Spinal cord (tissue), 10 donors: Measurements from ENCODE around the gene APIP. TPM values are rescaled to one million over a fixed set of nuclear protein-coding genes. Genes with fewer than 3 reads are reported as not detected.

Experiments
- DNase-seq, 6 donors: peaks; one replicate each; pipeline versions ENCODE4 v3.0.0 to v3.0.0-alpha.2; 2013 to 2015; ENCODE audit warnings: low spot score in 6 of 6, low read depth in 4 of 6
- H3K27ac ChIP-seq: one replicate; pipeline ENCODE4 v1.5.1; 2013; ENCODE audit warnings: low read depth, low read length, control low read depth
- H3K27me3 ChIP-seq: one replicate; pipeline ENCODE4 v1.6.1; 2013; ENCODE audit warnings: low read length; ENCODE audit not compliant: control insufficient read depth, insufficient read depth
- H3K36me3 ChIP-seq: one replicate; pipeline ENCODE4 v1.6.1; 2013; ENCODE audit warnings: low read length; ENCODE audit not compliant: control insufficient read depth, insufficient read depth
- H3K4me1 ChIP-seq: one replicate; pipeline ENCODE4 v1.6.1; 2013; ENCODE audit warnings: low read length; ENCODE audit not compliant: control insufficient read depth, insufficient read depth
- H3K4me3 ChIP-seq: one replicate; pipeline ENCODE4 v1.5.1; 2013; ENCODE audit warnings: low read depth, low read length, control low read depth
- H3K9me3 ChIP-seq: one replicate; pipeline ENCODE4 v1.6.1; 2013; ENCODE audit warnings: low read length; ENCODE audit not compliant: control insufficient read depth, insufficient read depth
- WGBS: methylation state at CpG from one replicate; pipeline ENCODE4 v1.1.5; 2013; ENCODE audit warnings: missing lambda C conversion rate; ENCODE audit not compliant: insufficient coverage; 5-methylcytosine and 5-hydroxymethylcytosine counted together
- long read RNA-seq, 4 donors: transcript quantifications; one replicate each; lab custom pipeline, GENCODE V29; 2026
- polyA plus RNA-seq, 2 donors: library from polyadenylated mRNA; unstranded; fragments of 120-200 nt; gene quantifications; one replicate each; pipeline ENCODE4 v1.2.1, GENCODE V29; 2013; ENCODE audit not compliant: insufficient read length in 2 of 2
- total RNA-seq, 2 donors: library from RNA; depleted of rRNA in 1 of 2; stranded (reverse); fragments of 120-200 nt in 1 of 2; fragments of >200 nt in 1 of 2; gene quantifications; one replicate each; pipeline versions ENCODE4 v1.2.3 to v1.2.4, GENCODE V29; 2013 to 2014
- donor health status: healthy.

APIP gene
- total RNA-seq (10 to 100 TPM; 24.2 to 36.7 TPM), polyA plus RNA-seq (10 to 100 TPM; 28.4 to 43.1 TPM)
- long read RNA-seq, donor 1, transcript APIP-202 (6 exons, 1,042 nt) = minor isoform, 7 of 26 reads
- long read RNA-seq, donor 1, transcript APIP-201 (7 exons, 1,366 nt) = major isoform, 12 of 26 reads
- long read RNA-seq, donor 1, partial matches to known transcripts = 7 of 26 reads
- long read RNA-seq, donor 1, other reads (novel, unspliced or antisense) = 0 of 26 reads
- long read RNA-seq, donor 2, transcript APIP-202 (6 exons, 1,042 nt) = major isoform, 5 of 6 reads
- long read RNA-seq, donor 2, partial matches to known transcripts = 0 of 6 reads
- long read RNA-seq, donor 2, other reads (novel, unspliced or antisense) = 0 of 6 reads
- long read RNA-seq, donor 3, partial matches to known transcripts = 0 of 6 reads
- long read RNA-seq, donor 3, other reads (novel, unspliced or antisense) = 5 of 6 reads
- long read RNA-seq, donor 4, transcript APIP-201 (7 exons, 1,366 nt) = major isoform, 31 of 47 reads
- long read RNA-seq, donor 4, partial matches to known transcripts = 16 of 47 reads
- long read RNA-seq, donor 4, other reads (novel, unspliced or antisense) = 0 of 47 reads

GRCh38 chr11:34916015-34916842, at the start of gene APIP, which contains the start of gene PDHX:
Gene APIP, minus strand, starts transcription at chr11:34916379. Its CDS starts 95 bp downstream, at chr11:34916284.
Gene PDHX, plus strand, starts transcription at chr11:34916618. Its CDS starts 38 bp downstream, at chr11:34916656.
- Histone ChIP-seq H3K36me3 (no peaks in the 10 kb centered on the region), H3K27ac (peak within 1 kb of the TSS; percentile 97), H3K4me1 (peaks cover 6% of the 10 kb centered on the region), H3K9me3 (no peaks in the 10 kb centered on the region), H3K27me3 (no peaks in the 10 kb centered on the region), H3K4me3 (peak within 1 kb of the TSS; percentile 97)
- WGBS = under 1% methylated on average over 79 of the region's 79 CpGs
- DNase-seq = peak; percentile 87 to 99 (median 96)

- H3K9me3 ChIP-seq = no peaks in the 10 kb centered on the region
- WGBS = 93% methylated on average over 1 of the region's 3 CpGs
- DNase-seq = no peak
- H3K27ac ChIP-seq = no peak overlapping the region
- H3K36me3 ChIP-seq = peaks cover 7% of the 10 kb centered on the region
- H3K4me1 ChIP-seq = no peaks in the 10 kb centered on the region
- H3K27me3 ChIP-seq = no peaks in the 10 kb centered on the region
- H3K4me3 ChIP-seq = no peak overlapping the region
These were observed 48.6 kb upstream of the APIP start for GRCh38 chr11:34964610-34965331.

DNA sequence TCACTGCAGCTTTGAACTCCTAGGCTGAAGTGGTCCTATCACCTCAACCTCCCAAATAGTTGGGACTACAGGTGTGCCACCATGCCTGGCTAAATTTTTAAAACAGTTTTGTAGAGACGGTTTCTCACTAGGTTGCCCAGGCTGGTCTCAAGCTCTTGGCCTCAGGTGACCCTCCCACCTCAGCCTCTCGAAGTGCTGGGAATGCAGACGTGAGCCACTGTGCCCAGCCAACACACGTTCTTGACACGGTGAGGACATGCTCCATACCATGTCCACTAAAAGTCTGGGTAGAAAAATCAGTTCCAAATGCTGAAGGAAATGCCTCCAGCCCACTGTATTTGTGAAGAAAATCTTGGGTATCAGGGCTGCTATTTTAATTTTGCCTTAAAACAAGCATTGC, 47.2 kb upstream of the APIP start:
- no peaks in the 10 kb centered on the region for H3K4me1 ChIP-seq
- H3K27ac ChIP-seq = no peak overlapping the region
- no peak for DNase-seq
- no peak overlapping the region for H3K4me3 ChIP-seq
- no peaks in the 10 kb centered on the region for H3K9me3 ChIP-seq
- no peaks in the 10 kb centered on the region for H3K27me3 ChIP-seq
- H3K36me3 ChIP-seq = peaks cover 3% of the 10 kb centered on the region
- WGBS = 100% methylated on average over 3 of the region's 5 CpGs

- Histone ChIP-seq H3K9me3 (no peaks in the 10 kb centered on the region), H3K36me3 (peaks cover 3% of the 10 kb centered on the region), H3K27ac (no peak overlapping the region), H3K27me3 (no peaks in the 10 kb centered on the region), H3K4me3 (no peak overlapping the region), H3K4me1 (no peaks in the 10 kb centered on the region)
- no peak for DNase-seq
These were observed 45.9 kb upstream of the APIP start for GRCh38 chr11:34962034-34962433.

DNA sequence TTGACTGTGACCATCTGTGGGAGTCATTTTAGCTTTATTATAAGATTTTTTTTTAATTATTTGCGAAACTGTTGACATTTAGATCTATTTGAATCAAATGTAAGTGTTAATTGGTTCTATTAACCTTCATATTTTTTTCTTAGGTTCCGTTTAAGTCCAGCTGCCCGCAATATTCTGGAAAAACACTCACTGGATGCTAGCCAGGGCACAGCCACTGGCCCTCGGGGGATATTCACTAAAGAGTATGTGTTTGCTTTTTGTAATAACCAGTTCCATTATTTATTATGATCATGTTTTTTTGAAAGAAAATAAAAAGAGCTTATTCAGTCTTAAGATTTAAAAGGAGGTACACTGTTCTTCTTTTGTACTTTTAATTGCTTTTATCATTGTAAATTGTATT, 44.1 kb upstream of the APIP start:
- no peaks in the 10 kb centered on the region for H3K27me3 ChIP-seq
- no peaks in the 10 kb centered on the region for H3K4me1 ChIP-seq
- no peaks in the 10 kb centered on the region for H3K9me3 ChIP-seq
- no peak overlapping the region for H3K27ac ChIP-seq
- no CpG with 5 or more reads among the region's 4 CpGs for WGBS
- no peak overlapping the region for H3K4me3 ChIP-seq
- DNase-seq = peak in 1 of 6 donors; percentile 52
- H3K36me3 ChIP-seq = no peaks in the 10 kb centered on the region

- Histone ChIP-seq H3K36me3 (no peaks in the 10 kb centered on the region), H3K27ac (no peak overlapping the region), H3K27me3 (no peaks in the 10 kb centered on the region), H3K9me3 (no peaks in the 10 kb centered on the region), H3K4me3 (no peak overlapping the region), H3K4me1 (no peaks in the 10 kb centered on the region)
- DNase-seq = no peak
- WGBS = no CpG with 5 or more reads among the region's 1 CpG
These were observed 43.6 kb upstream of the APIP start for GRCh38 chr11:34959770-34960169.

DNA sequence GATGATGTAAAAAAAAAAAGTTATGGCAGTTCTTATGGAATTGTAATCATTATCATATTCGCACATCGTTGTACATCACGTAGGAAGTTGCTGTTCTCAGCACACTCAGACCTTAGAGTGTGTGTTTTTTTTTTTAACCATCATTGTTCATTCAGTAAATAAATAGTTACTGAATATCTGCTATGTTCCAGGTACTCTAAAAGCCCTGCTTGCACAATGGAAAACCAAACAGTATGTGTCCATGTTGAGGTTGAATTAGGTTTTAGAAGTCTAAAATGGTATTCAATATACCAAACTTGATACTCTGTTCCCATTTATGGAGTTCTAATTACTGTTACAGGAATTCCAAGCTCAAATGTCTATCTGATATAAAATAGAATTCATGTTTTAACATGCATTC, 41.4 kb upstream of the APIP start:
- no peak for DNase-seq
- no CpG with 5 or more reads among the region's 3 CpGs for WGBS

GRCh38 chr11:34957206-34957605, 41.0 kb upstream of the APIP start:
- no peak overlapping the region for H3K27ac ChIP-seq
- DNase-seq = no peak
- WGBS = no CpG with 5 or more reads among the region's 5 CpGs
- no peaks in the 10 kb centered on the region for H3K4me1 ChIP-seq
- H3K36me3 ChIP-seq = no peaks in the 10 kb centered on the region
- H3K27me3 ChIP-seq = no peaks in the 10 kb centered on the region
- H3K9me3 ChIP-seq = no peaks in the 10 kb centered on the region
- no peak overlapping the region for H3K4me3 ChIP-seq

More for the DNA sequence above, 41.4 kb upstream of the APIP start:
- H3K27me3 ChIP-seq = no peaks in the 10 kb centered on the region
- H3K36me3 ChIP-seq = no peaks in the 10 kb centered on the region
- no peak overlapping the region for H3K4me3 ChIP-seq
- no peak overlapping the region for H3K27ac ChIP-seq
- no peaks in the 10 kb centered on the region for H3K9me3 ChIP-seq
- H3K4me1 ChIP-seq = no peaks in the 10 kb centered on the region

GRCh38 chr11:34953955-34954354, 37.8 kb upstream of the APIP start:
- DNase-seq = no peak
- no peak overlapping the region for H3K27ac ChIP-seq
- H3K36me3 ChIP-seq = no peaks in the 10 kb centered on the region
- no peaks in the 10 kb centered on the region for H3K4me1 ChIP-seq
- no peaks in the 10 kb centered on the region for H3K27me3 ChIP-seq
- no CpG with 5 or more reads among the region's 1 CpG for WGBS
- no peak overlapping the region for H3K4me3 ChIP-seq
- no peaks in the 10 kb centered on the region for H3K9me3 ChIP-seq
